ENCODE measurements around the gene OR11A1.

DNA sequence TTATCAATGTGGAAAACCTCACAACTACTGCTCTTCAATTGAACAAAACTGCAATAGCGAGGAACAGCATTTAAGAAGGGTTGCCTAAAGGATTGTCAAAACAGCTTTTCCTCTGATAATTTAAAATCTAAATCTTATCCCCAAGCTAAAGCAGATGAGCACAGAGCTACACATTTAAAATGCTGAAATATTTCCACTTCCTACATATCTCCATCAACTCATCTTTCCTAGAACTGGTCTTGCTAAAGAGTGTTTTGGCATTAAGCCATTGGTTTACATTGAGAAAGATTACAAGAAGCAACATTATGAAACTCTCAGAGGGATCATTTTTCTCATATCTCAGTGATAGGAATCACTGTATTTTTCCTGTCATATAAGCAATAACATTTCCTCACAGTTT is 14.2 kb downstream of the OR11A1 start:
- no peak for TF ChIP-seq POLR2A (IDR thresholded peaks at IDR 0.05)
- TF ChIP-seq, protein P1, sequence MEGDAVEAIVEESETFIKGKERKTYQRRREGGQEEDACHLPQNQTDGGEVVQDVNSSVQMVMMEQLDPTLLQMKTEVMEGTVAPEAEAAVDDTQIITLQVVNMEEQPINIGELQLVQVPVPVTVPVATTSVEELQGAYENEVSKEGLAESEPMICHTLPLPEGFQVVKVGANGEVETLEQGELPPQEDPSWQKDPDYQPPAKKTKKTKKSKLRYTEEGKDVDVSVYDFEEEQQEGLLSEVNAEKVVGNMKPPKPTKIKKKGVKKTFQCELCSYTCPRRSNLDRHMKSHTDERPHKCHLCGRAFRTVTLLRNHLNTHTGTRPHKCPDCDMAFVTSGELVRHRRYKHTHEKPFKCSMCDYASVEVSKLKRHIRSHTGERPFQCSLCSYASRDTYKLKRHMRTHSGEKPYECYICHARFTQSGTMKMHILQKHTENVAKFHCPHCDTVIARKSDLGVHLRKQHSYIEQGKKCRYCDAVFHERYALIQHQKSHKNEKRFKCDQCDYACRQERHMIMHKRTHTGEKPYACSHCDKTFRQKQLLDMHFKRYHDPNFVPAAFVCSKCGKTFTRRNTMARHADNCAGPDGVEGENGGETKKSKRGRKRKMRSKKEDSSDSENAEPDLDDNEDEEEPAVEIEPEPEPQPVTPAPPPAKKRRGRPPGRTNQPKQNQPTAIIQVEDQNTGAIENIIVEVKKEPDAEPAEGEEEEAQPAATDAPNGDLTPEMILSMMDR (IDR thresholded peaks at IDR 0.05 in 8 of 11, conservative IDR thresholded peaks at IDR 0.05 in 3 of 11) = no peak

Measured in spleen (tissue), 7 donors.